Upper lobe of left lung (tissue), 6 donors: ENCODE results near the gene PDE11A. TPM values are rescaled to one million over a fixed set of nuclear protein-coding genes. Genes with fewer than 3 reads are reported as not detected.

Source experiments
- ATAC-seq, 2 donors: fragments of 200-7000 bp; cut with Tn5 transposase; one replicate each; pipeline ENCODE4 v1.9.1; 2022; ENCODE audit warnings: mild to moderate bottlenecking in 2 of 2, moderate library complexity in 2 of 2; ENCODE audit not compliant: low FRiP score in 2 of 2
- DNase-seq, 2 donors: peaks; one replicate each; pipeline ENCODE4 v3.0.0-alpha.2; 2019 to 2020
- H3K27ac ChIP-seq, 4 donors: fragments of 200-600 bp; sonication (generic); one replicate each; pipeline ENCODE4 v1.5.1; 2016 to 2019
- H3K27me3 ChIP-seq, 4 donors: fragments of 200-600 bp; sonication (generic); one replicate each; pipeline ENCODE4 v1.5.1; 2017 to 2019
- H3K36me3 ChIP-seq, 4 donors: fragments of 200-600 bp; sonication (generic); one replicate each; pipeline ENCODE4 v1.5.1; 2016 to 2019
- H3K4me1 ChIP-seq, 4 donors: fragments of 200-600 bp; sonication (generic); one replicate each; pipeline ENCODE4 v1.5.1; 2018 to 2019
- H3K4me3 ChIP-seq, 4 donors: fragments of 200-600 bp; sonication (generic); one replicate each; pipeline ENCODE4 v1.5.1; 2017 to 2019; ENCODE audit warnings: mild to moderate bottlenecking in 2 of 4, moderate library complexity in 1 of 4
- H3K9me3 ChIP-seq, 4 donors: fragments of 200-600 bp; sonication (generic); one replicate each; pipeline ENCODE4 v1.5.1; 2018 to 2019
- EP300 ChIP-seq, 4 donors: sonication (generic); formaldehyde crosslinking; IDR thresholded peaks; one replicate each; pipeline ENCODE4 v1.5.1; 2017; ENCODE audit warnings: antibody characterized with exemption in 4 of 4, control low read depth in 2 of 4
- POLR2A ChIP-seq, 4 donors: fragments of 450-650 bp; IDR thresholded peaks; one replicate each; pipeline ENCODE4 v1.5.1; 2016 to 2017; ENCODE audit warnings: antibody characterized with exemption in 4 of 4, mild to moderate bottlenecking in 2 of 4
- POLR2AphosphoS5 ChIP-seq, 2 donors: sonication (generic); formaldehyde crosslinking; IDR thresholded peaks; one replicate each; pipeline ENCODE4 v1.5.1; 2017; ENCODE audit warnings: antibody characterized with exemption in 2 of 2
- WGBS, 2 donors: methylation state at CpG; one replicate each; pipeline ENCODE4 v1.1.5; 2017 to 2018; 5-methylcytosine and 5-hydroxymethylcytosine counted together
- total RNA-seq, 6 donors: library from RNA; depleted of rRNA in 4 of 6; stranded (reverse); fragments of >200 nt in 4 of 6; gene quantifications; one replicate each; pipeline versions ENCODE4 v1.1.0 to v1.2.1, GENCODE V29; 2016 to 2021
- TF ChIP-seq, protein P1 (sequence below), 6 experiments: fragments of 450-650 bp in 4 of 6; fragments of 200-600 bp in 2 of 6; sonication (generic) in 2 of 6; IDR thresholded peaks; one replicate each; pipeline ENCODE4 v1.5.1; 2016 to 2019; ENCODE audit warnings: antibody characterized with exemption in 6 of 6
- donor health status: DM: no; HTN: no; CAD: no; lungs with moderate emphysema.
- donor health status: DM: no; HTN: yes; CAD: no; lungs with severe emphysema.

Gene PDE11A
- total RNA-seq, 6 donors from 2014 or later = 0.03 to 0.57 (median 0.33) TPM; not detected in 3

DNA sequence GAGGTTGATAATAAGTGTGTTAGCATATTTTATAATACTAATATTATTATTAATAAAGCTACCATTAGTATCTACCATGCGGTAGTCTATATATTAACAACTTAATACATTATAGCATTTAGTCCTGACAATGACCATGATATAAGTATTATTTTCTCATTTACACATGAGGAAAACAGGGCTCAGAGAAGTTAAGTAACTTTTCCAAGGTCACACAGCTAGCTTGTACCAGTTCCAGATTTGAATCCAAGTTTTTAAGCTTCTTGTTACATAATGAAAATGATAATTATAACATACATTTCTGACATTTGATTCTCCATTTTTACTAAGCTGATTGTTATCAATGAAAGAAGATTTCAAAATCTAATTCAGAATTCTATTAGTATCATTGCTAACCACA is 369.4 kb downstream of the PDE11A start:
- WGBS, 2 donors = 96 to 100% methylated on average over 1 of the region's 1 CpG
- no peaks in the 10 kb centered on the region for H3K36me3 ChIP-seq
- no peak for ATAC-seq
- no peaks in the 10 kb centered on the region for H3K27me3 ChIP-seq
- no peak overlapping the region for H3K27ac ChIP-seq
- H3K4me1 ChIP-seq = no peaks in the 10 kb centered on the region
- DNase-seq = no peak
- TF ChIP-seq EP300 (IDR thresholded peaks at IDR 0.05) (no peak), POLR2A (IDR thresholded peaks at IDR 0.05) (no peak), POLR2AphosphoS5 (IDR thresholded peaks at IDR 0.05) (no peak)
- TF ChIP-seq, protein P1, sequence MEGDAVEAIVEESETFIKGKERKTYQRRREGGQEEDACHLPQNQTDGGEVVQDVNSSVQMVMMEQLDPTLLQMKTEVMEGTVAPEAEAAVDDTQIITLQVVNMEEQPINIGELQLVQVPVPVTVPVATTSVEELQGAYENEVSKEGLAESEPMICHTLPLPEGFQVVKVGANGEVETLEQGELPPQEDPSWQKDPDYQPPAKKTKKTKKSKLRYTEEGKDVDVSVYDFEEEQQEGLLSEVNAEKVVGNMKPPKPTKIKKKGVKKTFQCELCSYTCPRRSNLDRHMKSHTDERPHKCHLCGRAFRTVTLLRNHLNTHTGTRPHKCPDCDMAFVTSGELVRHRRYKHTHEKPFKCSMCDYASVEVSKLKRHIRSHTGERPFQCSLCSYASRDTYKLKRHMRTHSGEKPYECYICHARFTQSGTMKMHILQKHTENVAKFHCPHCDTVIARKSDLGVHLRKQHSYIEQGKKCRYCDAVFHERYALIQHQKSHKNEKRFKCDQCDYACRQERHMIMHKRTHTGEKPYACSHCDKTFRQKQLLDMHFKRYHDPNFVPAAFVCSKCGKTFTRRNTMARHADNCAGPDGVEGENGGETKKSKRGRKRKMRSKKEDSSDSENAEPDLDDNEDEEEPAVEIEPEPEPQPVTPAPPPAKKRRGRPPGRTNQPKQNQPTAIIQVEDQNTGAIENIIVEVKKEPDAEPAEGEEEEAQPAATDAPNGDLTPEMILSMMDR (IDR thresholded peaks at IDR 0.05) = no peak
- H3K4me3 ChIP-seq = no peak overlapping the region
- no peaks in the 10 kb centered on the region for H3K9me3 ChIP-seq

DNA sequence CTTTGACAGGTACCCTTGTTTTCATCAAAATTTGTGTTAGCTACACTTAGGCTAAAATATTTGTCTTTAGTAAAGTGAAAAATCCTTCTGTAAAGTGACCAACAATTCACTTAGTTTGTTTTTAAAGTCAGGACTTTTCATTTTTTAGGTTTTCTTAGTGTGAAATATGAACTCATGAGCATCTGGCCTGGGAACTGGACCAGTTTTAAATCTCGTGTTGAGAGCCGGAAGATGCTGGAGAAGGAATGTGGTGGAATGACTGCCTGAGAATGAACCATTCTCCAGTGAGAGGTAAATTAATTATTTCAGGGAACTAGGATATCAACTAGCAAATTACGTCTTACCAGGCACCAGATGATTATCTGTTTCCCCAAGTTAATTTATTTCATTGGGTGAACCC is 374.3 kb downstream of the PDE11A start:
- WGBS, 2 donors = 55 to 65% methylated on average over 3 of the region's 3 CpGs

DNA sequence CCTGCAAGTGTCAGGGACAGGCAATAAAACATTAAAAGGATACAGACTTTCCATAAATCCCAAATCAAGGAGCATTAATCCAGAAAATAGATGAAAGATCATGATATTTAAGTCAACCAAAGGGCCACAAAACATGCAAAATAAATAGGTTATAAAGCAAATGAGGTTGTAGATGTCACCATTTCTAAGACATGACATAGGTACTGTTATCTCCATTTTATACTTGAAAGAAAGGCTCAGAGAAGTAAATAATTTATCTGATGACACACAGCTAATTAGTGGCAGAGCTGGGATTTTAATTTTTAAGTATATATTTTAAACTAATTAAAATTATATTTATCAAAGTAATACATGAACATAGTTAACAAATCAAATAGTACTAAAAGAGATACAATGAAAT is 378.2 kb downstream of the PDE11A start:
- Histone ChIP-seq H3K4me3 (no peak overlapping the region), H3K36me3 (no peaks in the 10 kb centered on the region), H3K9me3 (no peaks in the 10 kb centered on the region), H3K27me3 (no peaks in the 10 kb centered on the region), H3K27ac (no peak overlapping the region), H3K4me1 (no peaks in the 10 kb centered on the region)
- TF ChIP-seq POLR2AphosphoS5 (IDR thresholded peaks at IDR 0.05) (no peak), POLR2A (IDR thresholded peaks at IDR 0.05) (no peak), EP300 (IDR thresholded peaks at IDR 0.05) (no peak)
- TF ChIP-seq, protein P1 (IDR thresholded peaks at IDR 0.05) = no peak
- DNase-seq (no peak), ATAC-seq (no peak)

More for the DNA sequence above, 374.3 kb downstream of the PDE11A start:
- H3K27me3 ChIP-seq = no peaks in the 10 kb centered on the region
- no peak overlapping the region for H3K27ac ChIP-seq
- H3K36me3 ChIP-seq = no peaks in the 10 kb centered on the region
- DNase-seq (no peak), ATAC-seq (no peak)
- H3K9me3 ChIP-seq = no peaks in the 10 kb centered on the region
- TF ChIP-seq POLR2A (IDR thresholded peaks at IDR 0.05) (no peak), POLR2AphosphoS5 (IDR thresholded peaks at IDR 0.05) (no peak), EP300 (IDR thresholded peaks at IDR 0.05) (no peak)
- TF ChIP-seq, protein P1 (IDR thresholded peaks at IDR 0.05) = no peak
- no peak overlapping the region for H3K4me3 ChIP-seq
- H3K4me1 ChIP-seq = no peaks in the 10 kb centered on the region

DNA sequence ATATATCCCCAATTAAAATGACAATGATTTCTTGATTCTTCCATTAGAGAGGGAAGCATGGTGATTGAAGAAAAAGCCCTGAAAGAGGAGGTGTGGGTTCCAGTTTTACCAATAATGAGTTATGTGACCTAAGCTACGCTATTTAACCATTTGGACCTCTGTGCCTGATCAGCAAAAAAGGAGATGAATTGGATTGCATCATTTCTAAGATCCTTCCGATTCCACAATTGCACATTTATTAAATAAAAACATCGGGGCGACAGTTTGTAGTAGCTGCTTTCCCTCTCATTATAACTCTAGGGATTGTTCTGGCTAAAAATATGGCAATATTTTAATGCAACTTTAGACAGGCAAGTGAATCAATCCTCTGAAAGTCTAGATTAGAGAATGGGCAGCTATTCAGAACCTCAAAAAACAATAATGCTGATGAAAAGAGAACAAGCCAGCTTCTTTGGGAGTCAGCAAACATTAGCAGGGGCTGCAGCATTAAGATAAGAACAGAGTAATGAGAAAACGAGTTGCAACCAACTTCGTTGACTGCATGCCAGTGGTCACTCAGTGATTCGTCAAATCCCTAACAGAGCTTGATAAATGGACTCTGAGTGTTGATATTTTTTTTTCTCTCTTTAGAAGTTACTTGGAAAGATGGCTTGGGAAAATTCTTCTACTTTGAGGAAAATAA is 378.8 kb downstream of the PDE11A start:
- WGBS, 2 donors = 61 to 74% methylated on average over 7 of the region's 7 CpGs
- no peaks in the 10 kb centered on the region for H3K9me3 ChIP-seq
- no peak overlapping the region for H3K4me3 ChIP-seq
- no peaks in the 10 kb centered on the region for H3K27me3 ChIP-seq
- DNase-seq = no peak
- no peaks in the 10 kb centered on the region for H3K36me3 ChIP-seq
- ATAC-seq = no peak
- H3K27ac ChIP-seq = no peak overlapping the region
- no peaks in the 10 kb centered on the region for H3K4me1 ChIP-seq
- TF ChIP-seq POLR2AphosphoS5 (IDR thresholded peaks at IDR 0.05) (no peak), POLR2A (IDR thresholded peaks at IDR 0.05) (no peak)
- TF ChIP-seq, protein P1 (IDR thresholded peaks at IDR 0.05) = no peak

DNA sequence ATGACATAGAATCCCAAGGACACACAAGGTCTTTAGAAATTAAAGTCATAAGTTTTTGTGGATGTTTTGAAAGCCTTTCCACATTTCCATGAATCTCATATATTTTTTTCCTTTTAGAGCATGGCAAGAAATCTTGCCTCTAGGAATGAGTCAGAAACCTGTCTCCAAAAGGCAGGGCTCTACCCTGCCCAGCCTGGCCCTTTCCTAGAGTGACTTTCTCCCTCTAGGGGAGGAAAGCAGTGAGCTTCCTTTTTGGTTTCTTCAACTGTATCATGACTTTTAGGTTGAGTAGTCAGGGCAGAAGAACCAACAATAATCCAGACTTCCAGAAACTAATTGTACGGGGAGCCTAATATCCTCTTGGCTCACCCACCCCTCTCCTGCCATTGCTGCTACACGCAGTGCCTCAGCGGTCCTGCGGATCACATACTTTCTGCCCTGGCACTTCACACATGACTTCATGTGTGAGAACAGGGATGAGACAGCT is 379.8 kb downstream of the PDE11A start:
- TF ChIP-seq, protein P1 (IDR thresholded peaks at IDR 0.05) = no peak
- TF ChIP-seq EP300 (IDR thresholded peaks at IDR 0.05) (no peak), POLR2AphosphoS5 (IDR thresholded peaks at IDR 0.05) (no peak), POLR2A (IDR thresholded peaks at IDR 0.05) (no peak)
- DNase-seq (no peak), ATAC-seq (no peak)
- Histone ChIP-seq H3K27me3 (no peaks in the 10 kb centered on the region), H3K4me3 (no peak overlapping the region), H3K36me3 (no peaks in the 10 kb centered on the region), H3K27ac (no peak overlapping the region), H3K9me3 (no peaks in the 10 kb centered on the region), H3K4me1 (no peaks in the 10 kb centered on the region)
- WGBS, 2 donors = 93 to 96% methylated on average over 4 of the region's 4 CpGs
